NCI-H510A (cell line): ENCODE data around the gene NSDHL.
"Not testable (repeated sequence)": the region's sequence is repeated elsewhere in the genome, so short reads cannot be mapped to it uniquely, and the experiment has no call there.

Source experiments
- DNase-seq: peaks from one replicate; lab custom pipeline; 2025; lab: John Stamatoyannopoulos, UW

The NSDHL gene

DNA sequence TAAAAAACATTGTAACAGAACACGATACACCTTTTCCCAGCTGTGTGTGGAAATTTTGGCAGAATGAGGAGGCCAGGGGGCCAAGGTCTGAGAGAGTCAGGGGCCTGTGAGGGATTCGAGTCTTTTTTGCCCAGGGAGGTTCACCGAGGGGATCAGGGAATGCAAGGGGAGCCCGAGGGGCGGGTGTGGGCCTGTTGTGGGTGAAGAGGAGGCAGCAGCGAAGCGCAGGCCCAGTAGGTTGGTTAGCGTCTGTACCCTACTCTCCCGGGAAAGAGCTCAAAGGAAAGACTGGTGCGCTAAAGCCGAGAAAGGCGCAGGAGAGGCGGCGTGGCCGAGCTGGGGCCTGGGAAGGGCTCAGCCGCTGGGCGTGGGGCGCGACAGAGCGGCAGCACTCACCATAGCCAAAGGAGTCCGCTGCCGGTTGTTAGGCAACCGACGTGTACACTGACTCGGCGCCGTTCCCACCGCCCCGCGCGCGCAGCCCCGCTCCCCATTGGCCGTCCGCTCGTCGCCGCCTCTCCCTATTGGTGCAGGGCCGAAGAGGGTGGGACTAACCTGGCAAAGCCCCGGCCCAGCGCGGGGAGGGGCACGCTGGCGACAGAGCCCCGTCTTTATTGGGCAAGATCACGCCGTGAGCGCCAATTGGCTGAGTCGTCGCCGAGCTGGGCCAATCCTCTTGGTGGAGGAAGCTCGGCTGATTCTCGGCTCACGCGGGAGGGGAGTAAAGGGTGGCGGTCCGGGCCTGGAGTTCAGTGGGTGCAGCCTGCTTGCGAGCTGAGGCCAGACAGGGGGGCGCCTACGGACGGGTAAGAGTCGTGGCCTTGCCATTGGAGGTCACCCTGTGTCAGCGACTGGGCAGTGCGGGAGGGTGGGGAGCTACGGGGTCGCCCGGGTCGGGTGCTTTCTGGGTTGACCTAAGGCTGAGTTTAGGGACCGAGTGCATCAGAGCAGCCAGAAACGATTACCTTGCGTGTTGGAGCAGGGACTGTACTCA, at the start of gene NSDHL, which contains the start of gene CETN2:
NSDHL (plus strand) TSS at position 752 of the 994 bp plus-strand sequence. CDS start 15,262 bp downstream, outside the sequence.
CETN2 (minus strand) TSS at position 446 of the 994 bp plus-strand sequence; CDS start at position 399, 47 bp downstream.
- peak; percentile 95 for DNase-seq

- DNase-seq = not testable (repeated sequence)
Observed at GRCh38 chrX:152787062-152787461, 43.8 kb upstream of the NSDHL start.

DNA sequence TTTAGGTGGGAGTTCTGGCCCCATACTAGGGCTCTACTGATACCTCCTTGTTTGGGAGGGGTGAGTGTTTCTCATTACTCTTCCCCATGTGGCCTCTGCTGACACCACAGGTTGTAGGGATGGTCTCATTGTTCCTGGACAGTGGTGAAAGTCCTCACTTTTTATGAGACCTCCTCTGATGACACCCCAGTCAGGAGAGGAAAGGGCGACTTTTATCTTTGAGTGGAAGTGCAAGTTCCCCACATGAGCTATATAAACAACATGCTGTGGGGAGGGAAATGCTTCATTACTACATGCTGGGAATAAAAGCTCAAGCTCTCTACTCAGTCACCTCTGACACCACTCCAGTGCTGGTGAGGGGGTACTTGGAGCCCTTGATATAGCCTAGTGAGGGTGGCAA, 31.9 kb upstream of the NSDHL start:
- no peak for DNase-seq

- DNase-seq = no peak
Observed at GRCh38 chrX:152806035-152806434, 24.8 kb upstream of the NSDHL start.

DNA sequence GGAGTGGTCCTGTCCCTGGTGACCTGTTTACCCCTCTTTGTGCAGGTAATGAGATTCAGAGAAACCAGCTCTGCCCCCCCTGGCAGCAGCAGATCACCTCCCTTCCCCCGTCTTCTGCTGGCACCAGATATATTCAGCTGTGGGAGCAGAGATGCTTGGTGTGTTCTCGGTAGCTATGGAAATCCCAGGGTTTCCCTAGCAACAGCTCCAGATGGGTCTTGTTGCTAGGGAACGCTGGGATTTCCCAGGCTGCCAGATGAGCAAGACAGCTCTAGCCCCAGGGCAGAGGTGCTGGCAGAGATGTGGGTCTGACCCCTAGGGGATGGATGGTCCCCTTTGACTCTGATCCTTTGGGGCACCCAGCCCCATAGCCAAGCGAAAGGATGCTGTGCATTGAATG, 20.5 kb upstream of the NSDHL start:
- no peak for DNase-seq

GRCh38 chrX:152813206-152813605, 17.7 kb upstream of the NSDHL start:
- DNase-seq = no peak

DNA sequence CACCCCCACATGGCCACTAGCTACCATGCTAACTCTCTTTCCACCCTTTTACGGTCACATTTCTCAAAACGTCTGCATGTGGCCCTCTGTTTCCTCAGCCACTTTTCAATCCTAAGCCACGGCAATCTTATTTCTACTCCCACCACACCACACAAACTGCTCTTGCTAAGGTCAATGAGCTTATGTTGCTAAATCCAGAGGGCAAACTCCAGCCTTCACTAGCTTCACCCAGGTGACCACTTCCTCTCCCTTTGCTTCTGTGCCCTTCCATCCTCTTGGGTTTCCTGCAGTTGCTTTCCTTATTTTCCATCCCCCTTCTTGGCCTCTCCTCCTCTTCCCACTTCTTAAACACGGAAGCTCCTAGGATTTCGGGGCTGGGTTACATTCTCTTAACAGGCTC, 16.8 kb upstream of the NSDHL start:
- DNase-seq = no peak

GRCh38 chrX:152817078-152817764, 13.6 kb upstream of the NSDHL start:
- DNase-seq = no peak

DNA sequence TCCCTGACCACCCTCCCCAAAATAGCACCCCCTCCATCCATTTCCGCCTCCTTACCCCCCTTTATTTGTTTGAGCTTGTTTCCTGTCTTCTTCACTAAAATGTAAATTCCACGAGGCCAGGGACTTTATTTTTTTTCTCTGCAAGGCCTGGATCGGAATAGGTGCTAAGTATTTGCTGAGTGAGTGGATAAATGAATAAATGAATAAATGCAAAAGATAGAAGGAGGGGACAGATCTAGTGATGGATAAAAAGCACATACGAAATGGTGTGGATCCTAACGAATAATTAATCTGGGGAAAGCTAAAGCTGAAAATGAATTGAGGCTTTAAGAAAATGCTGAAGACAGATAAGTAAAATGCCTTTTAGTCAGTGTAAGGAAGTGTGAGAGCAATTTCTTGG, 12.5 kb upstream of the NSDHL start:
- DNase-seq = no peak

DNA sequence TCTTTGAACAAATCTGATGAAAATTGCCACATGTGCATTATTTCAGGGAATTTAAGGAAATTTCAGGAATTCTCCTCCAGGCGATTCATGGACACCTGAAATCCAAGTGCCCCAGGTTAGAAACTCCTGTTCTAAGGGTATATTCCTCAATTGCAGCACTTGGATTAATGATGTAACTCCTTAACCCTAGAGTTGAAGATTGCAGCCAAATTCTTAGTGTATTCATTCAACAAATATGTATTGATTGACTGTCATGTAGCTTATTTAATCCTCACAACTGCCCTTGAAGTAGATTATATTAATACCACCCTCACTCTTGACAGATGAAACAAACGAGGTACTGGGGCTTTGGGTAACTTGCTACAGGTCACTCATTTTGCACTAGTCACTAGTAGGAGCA, 11.6 kb upstream of the NSDHL start:
- no peak for DNase-seq

DNA sequence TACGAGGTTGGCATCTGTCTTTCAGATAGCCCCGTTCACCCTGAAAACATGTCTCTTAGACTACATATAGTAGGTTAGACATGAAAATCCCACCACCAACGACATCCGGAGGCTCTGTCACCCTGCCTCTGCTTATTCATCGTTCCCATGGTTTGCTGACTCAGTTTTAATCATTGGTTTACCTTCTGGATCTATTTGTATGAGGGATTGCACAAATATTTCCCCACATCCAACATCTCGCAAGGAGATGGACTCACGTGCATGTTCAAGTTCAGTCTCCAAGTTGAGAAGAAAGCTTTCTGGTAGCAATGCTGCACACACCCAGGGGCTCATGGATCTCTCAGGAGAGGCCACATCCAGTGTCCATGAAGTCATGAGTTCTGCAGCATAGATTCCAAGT, 11.1 kb upstream of the NSDHL start:
- no peak for DNase-seq

DNA sequence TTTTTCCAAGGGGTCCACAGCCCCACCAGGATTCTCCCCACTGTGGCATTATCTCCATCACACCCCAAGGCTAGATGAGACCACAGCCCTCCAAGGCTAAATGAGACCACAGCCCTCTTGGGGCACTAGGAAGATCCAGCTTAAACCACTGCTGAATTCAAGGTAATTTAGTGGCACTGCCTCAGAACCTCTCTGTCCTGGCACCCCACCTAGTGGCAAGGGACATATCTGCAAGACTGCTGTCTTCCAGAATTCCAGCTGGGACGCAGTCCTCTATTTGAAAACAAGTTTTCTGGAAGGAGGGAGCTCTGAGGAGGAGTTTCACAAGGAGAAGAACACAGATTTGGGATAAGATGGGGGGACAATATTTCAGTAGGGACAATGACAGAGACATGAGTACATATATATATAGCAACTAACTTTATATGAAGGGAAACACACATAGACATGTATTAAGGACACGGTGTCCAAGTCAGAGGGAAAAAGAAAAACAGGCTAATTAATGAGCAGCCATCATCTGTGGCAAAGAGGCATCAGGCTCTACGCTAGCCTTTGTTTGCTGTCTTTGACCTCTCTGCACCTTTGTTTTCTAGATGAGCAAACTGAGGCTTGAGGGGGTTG, 9.6 kb upstream of the NSDHL start:
- DNase-seq = peak; percentile 0

GRCh38 chrX:152822383-152823086, 8.3 kb upstream of the NSDHL start:
- DNase-seq = no peak

GRCh38 chrX:152823657-152824056, 7.2 kb upstream of the NSDHL start:
- no peak for DNase-seq

GRCh38 chrX:152824841-152825374, 6.0 kb upstream of the NSDHL start:
- no peak for DNase-seq

DNA sequence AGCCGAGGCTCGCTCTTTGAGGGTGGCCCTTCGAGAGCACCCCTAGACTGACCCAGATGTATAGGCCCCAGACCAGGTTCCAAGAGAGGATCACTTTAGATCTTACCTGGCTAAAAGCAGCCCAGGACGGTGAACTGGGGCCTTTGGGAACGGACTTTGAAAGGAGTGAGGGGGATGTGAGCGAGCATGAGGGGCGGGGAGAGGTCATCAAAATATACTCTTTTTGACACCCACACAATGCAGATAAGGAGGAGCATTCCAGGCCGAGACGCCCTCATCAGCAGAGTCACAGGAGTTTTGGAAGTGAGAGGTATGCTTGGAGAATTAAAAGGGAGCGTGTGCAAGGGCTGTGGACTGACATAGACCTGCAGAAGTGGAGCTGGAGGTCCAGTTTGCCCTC, 528 bp downstream of the NSDHL start:
- no peak for DNase-seq

GRCh38 chrX:152832520-152832919, 1.7 kb downstream of the NSDHL start:
- no peak for DNase-seq

- no peak for DNase-seq
Observed at GRCh38 chrX:152833378-152833777, 2.5 kb downstream of the NSDHL start.

- not testable (repeated sequence) for DNase-seq
Observed at GRCh38 chrX:152835470-152835869, 4.6 kb downstream of the NSDHL start.

DNA sequence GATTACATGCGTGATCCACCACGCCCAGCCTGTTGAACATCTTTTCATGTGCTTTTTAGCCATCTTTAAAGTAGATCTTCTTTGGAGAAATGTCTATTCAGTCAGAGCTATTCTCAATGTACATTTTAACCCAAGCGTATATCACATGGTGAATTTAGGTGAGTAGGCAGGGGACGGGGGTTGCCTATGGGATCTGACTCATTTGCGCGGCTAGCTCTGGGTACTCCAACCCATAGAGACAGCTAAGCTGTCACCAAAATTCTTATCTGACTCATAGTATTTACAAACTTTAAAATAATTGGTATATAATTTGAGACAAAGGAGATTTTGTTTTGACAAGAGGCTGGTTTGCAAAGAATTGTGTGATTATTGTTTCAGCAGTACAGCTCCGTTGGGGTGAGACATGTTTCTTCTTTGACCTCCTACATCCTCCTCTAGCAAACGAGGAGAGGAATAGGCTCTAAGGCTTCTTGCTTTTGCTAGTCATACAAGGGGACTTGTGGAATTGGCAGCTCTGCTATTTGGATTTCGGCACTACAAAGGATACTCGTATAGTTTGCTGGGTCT, 12.0 kb downstream of the NSDHL start:
- DNase-seq = no peak

GRCh38 chrX:152843852-152844251, 13.0 kb downstream of the NSDHL start:
- DNase-seq = no peak
